H1 (cell line): Measurements from ENCODE around the gene RBM43. TPM values are rescaled to one million over a fixed set of nuclear protein-coding genes. Genes with fewer than 3 reads are reported as not detected.

Experiments
- CTCF ChIA-PET: fragments of 300-600 bp; sonication (Branson Sonifier 250); formaldehyde crosslinking; loops from one replicate; lab custom pipeline; 2021; ENCODE audit not compliant: partially characterized antibody; lab: Charles Lee
- POLR2A ChIA-PET: fragments of 300-600 bp; sonication (Branson Sonifier 250); formaldehyde crosslinking; loops from one replicate; lab custom pipeline; 2021; ENCODE audit warnings: inconsistent platforms; ENCODE audit not compliant: partially characterized antibody; lab: Charles Lee
- DNase-seq, 2 experiments: peaks; one replicate each; pipeline versions ENCODE4 v3.0.0 to v3.0.0-alpha.2; 2010 to 2022; ENCODE audit warnings: low spot score in 2 of 2, low read depth in 1 of 2, mixed read lengths in 1 of 2
- FAIRE-seq: peaks from 2 replicates; lab custom pipeline; 2011; peaks lifted over from hg19 to GRCh38; lab: Jason Lieb, UNC
- H2AFZ ChIP-seq: 2 replicates; pipeline ENCODE4 v1.8.1; 2012; ENCODE audit warnings: low read length, inconsistent platforms
- H2AK5ac ChIP-seq: 2 replicates; pipeline ENCODE4 v1.6.1; 2013; ENCODE audit warnings: low read depth, low read length
- H2BK120ac ChIP-seq: replicated peaks from 2 replicates; pipeline ENCODE3; 2013; ENCODE audit warnings: low read depth, low read length, inconsistent platforms
- H2BK12ac ChIP-seq: 2 replicates; pipeline ENCODE4 v1.6.1; 2013; ENCODE audit warnings: low read depth, low read length
- H2BK15ac ChIP-seq: 2 replicates; pipeline ENCODE4 v1.6.1; 2013; ENCODE audit warnings: low read length
- H2BK20ac ChIP-seq: 2 replicates; pipeline ENCODE4 v1.6.1; 2013; ENCODE audit warnings: low read length
- H2BK5ac ChIP-seq: 2 replicates; pipeline ENCODE4 v1.6.1; 2013; ENCODE audit warnings: low read depth, low read length
- H3K14ac ChIP-seq: 2 replicates; pipeline ENCODE4 v1.6.1; 2013; ENCODE audit warnings: inconsistent platforms; ENCODE audit not compliant: insufficient read length
- H3K18ac ChIP-seq: 2 replicates; pipeline ENCODE4 v1.6.1; 2013; ENCODE audit warnings: low read length; ENCODE audit errors: extremely low read depth
- H3K23ac ChIP-seq: 2 replicates; pipeline ENCODE4 v1.6.1; 2013; ENCODE audit warnings: inconsistent platforms; ENCODE audit not compliant: insufficient read length
- H3K23me2 ChIP-seq: 2 replicates; pipeline ENCODE4 v1.6.1; 2013; ENCODE audit warnings: low read depth, low read length
- H3K27ac ChIP-seq: 2 replicates; pipeline ENCODE4 v1.6.1; 2011; ENCODE audit warnings: low read depth, low read length, inconsistent platforms
- H3K27me3 ChIP-seq, 4 experiments: replicated peaks in 1 of 4; 1 replicate in 1 of 4; 2 replicates in 3 of 4; pipeline versions ENCODE4 v1.6.1 to v1.8.1; 2011 to 2013; ENCODE audit warnings: low read length in 3 of 4, mild to moderate bottlenecking in 3 of 4, inconsistent platforms in 2 of 4, mixed read lengths in 2 of 4, moderate library complexity in 1 of 4; ENCODE audit not compliant: control insufficient read depth in 3 of 4, insufficient read depth in 3 of 4; ENCODE audit errors: extremely low read depth in 1 of 4
- H3K36me3 ChIP-seq, 4 experiments: 2 replicates each; pipeline versions ENCODE4 v1.6.1 to v1.8.1; 2011 to 2013; ENCODE audit warnings: mild to moderate bottlenecking in 4 of 4, low read length in 3 of 4, moderate library complexity in 2 of 4, control low read depth in 1 of 4, inconsistent platforms in 1 of 4; ENCODE audit not compliant: insufficient read depth in 4 of 4, control insufficient read depth in 2 of 4
- H3K4ac ChIP-seq: replicated peaks from 2 replicates; pipeline ENCODE3; 2013; ENCODE audit warnings: low read length, low read depth, mixed read lengths, inconsistent platforms; ENCODE audit not compliant: insufficient read length
- H3K4me1 ChIP-seq, 4 experiments: replicated peaks in 1 of 4; 1 replicate in 1 of 4; 2 replicates in 3 of 4; pipeline versions ENCODE4 v1.6.1 to v1.8.1; 2011 to 2013; ENCODE audit warnings: low read length in 3 of 4, inconsistent platforms in 2 of 4, mixed read lengths in 1 of 4; ENCODE audit not compliant: insufficient read depth in 4 of 4, control insufficient read depth in 3 of 4
- H3K4me2 ChIP-seq, 2 experiments: 2 replicates each; pipeline versions ENCODE4 v1.6.1 to v1.8.1; 2011 to 2013; ENCODE audit warnings: low read depth in 2 of 2, low read length in 2 of 2, control low read depth in 1 of 2, inconsistent platforms in 1 of 2, mild to moderate bottlenecking in 1 of 2; ENCODE audit not compliant: insufficient read depth in 1 of 2
- H3K4me3 ChIP-seq, 4 experiments: fragments of 200-600, 300-600 bp in 1 of 4; sonication (generic), shearing (Covaris generic), sonication (Bioruptor Twin) in 1 of 4; 2 replicates each; pipeline versions ENCODE4 v1.5.1 to v1.8.1; 2011 to 2016; ENCODE audit warnings: low read length in 4 of 4, low read depth in 3 of 4, control low read depth in 2 of 4, inconsistent platforms in 2 of 4, mild to moderate bottlenecking in 2 of 4, mixed read lengths in 1 of 4, moderate library complexity in 1 of 4; ENCODE audit not compliant: insufficient read depth in 2 of 4; ENCODE audit errors: extremely low read depth in 1 of 4
- H3K56ac ChIP-seq: replicated peaks from 2 replicates; pipeline ENCODE3; 2013; ENCODE audit warnings: low read depth, mild to moderate bottlenecking, mixed read lengths, low read length, inconsistent platforms; ENCODE audit not compliant: insufficient read length
- H3K79me1 ChIP-seq: 2 replicates; pipeline ENCODE4 v1.6.1; 2013; ENCODE audit warnings: low read depth, low read length, control low read depth
- H3K79me2 ChIP-seq, 2 experiments: 2 replicates each; pipeline versions ENCODE4 v1.6.1 to v1.8.1; 2012 to 2013; ENCODE audit warnings: low read length in 2 of 2, mild to moderate bottlenecking in 2 of 2, inconsistent platforms in 1 of 2; ENCODE audit not compliant: insufficient read depth in 2 of 2, control insufficient read depth in 1 of 2
- H3K9ac ChIP-seq, 4 experiments: replicated peaks in 1 of 4; 1 replicate in 1 of 4; 2 replicates in 3 of 4; pipeline versions ENCODE4 v1.6.1 to v1.8.1; 2011 to 2013; ENCODE audit warnings: low read depth in 3 of 4, low read length in 3 of 4, control low read depth in 2 of 4, mild to moderate bottlenecking in 2 of 4, moderate library complexity in 2 of 4, inconsistent platforms in 1 of 4; ENCODE audit errors: extremely low read depth in 1 of 4
- H3K9me3 ChIP-seq, 2 experiments: 2 replicates each; pipeline versions ENCODE4 v1.6.1 to v1.8.1; 2012 to 2013; ENCODE audit warnings: mild to moderate bottlenecking in 2 of 2, moderate library complexity in 2 of 2, control low read depth in 1 of 2, inconsistent platforms in 1 of 2, low read depth in 1 of 2, low read length in 1 of 2, mixed read lengths in 1 of 2; ENCODE audit not compliant: insufficient read depth in 2 of 2
- H4K20me1 ChIP-seq, 2 experiments: replicated peaks in 1 of 2; 2 replicates each; pipeline versions ENCODE3 to v1.8.1; 2011 to 2013; ENCODE audit warnings: inconsistent platforms in 2 of 2, low read length in 2 of 2, mild to moderate bottlenecking in 1 of 2; ENCODE audit not compliant: insufficient read depth in 2 of 2, control insufficient read depth in 1 of 2
- H4K5ac ChIP-seq: 2 replicates; pipeline ENCODE4 v1.6.1; 2013; ENCODE audit warnings: low read length, low read depth, mixed read lengths, inconsistent platforms; ENCODE audit not compliant: insufficient read length
- H4K8ac ChIP-seq: 2 replicates; pipeline ENCODE4 v1.8.0; 2013; ENCODE audit warnings: mild to moderate bottlenecking, moderate library complexity, low read length, inconsistent platforms; ENCODE audit not compliant: insufficient read depth; ENCODE audit errors: extremely low read depth
- H4K91ac ChIP-seq: replicated peaks from 2 replicates; pipeline ENCODE3; 2013; ENCODE audit warnings: low read length, mixed read lengths, inconsistent platforms; ENCODE audit not compliant: insufficient read length
- GTF2F1 ChIP-seq: IDR thresholded peaks from 2 replicates; pipeline ENCODE4 v1.6.1; 2012; ENCODE audit warnings: low read depth, low read length, improper control_type of control experiment, borderline replicate concordance
- NRF1 ChIP-seq: IDR thresholded peaks from 2 replicates; pipeline ENCODE4 v1.6.1; 2011; ENCODE audit warnings: mild to moderate bottlenecking, low read depth, low read length, improper control_type of control experiment
- RFX5 ChIP-seq: IDR thresholded peaks from 2 replicates; pipeline ENCODE4 v1.6.1; 2011; ENCODE audit warnings: low read depth, low read length, improper control_type of control experiment, borderline replicate concordance
- SIX5 ChIP-seq: IDR thresholded peaks from 2 replicates; pipeline ENCODE4 v1.6.1; 2011; ENCODE audit warnings: mild to moderate bottlenecking, low read depth, low read length
- SP4 ChIP-seq: IDR thresholded peaks from 2 replicates; pipeline ENCODE4 v1.6.1; 2012; ENCODE audit warnings: low read length, inconsistent platforms
- WGBS, 2 experiments: shearing (Covaris generic) in 1 of 2; methylation state at CpG; one replicate each; pipeline versions ENCODE4 v1.1.6 to v1.1.7; 2013 to 2015; ENCODE audit warnings: low lambda C conversion rate in 2 of 2, mixed read lengths in 2 of 2, inconsistent platforms in 1 of 2, low coverage in 1 of 2, missing lambda C conversion rate in 1 of 2; ENCODE audit not compliant: insufficient replicate concordance in 2 of 2, insufficient coverage in 1 of 2, insufficient read length in 1 of 2; ENCODE audit errors: extremely low coverage in 1 of 2, missing lambda C conversion rate in 1 of 2; 5-methylcytosine and 5-hydroxymethylcytosine counted together
- polyA plus RNA-seq, 7 experiments: library from polyadenylated mRNA; depleted of rRNA in 3 of 7; stranded (reverse) in 5 of 7; unstranded in 2 of 7; fragments of >200 nt in 5 of 7; fragments of 200-250 nt in 2 of 7; gene quantifications; 1 replicate in 5 of 7; 2 replicates in 1 of 7; 4 replicates in 1 of 7; pipeline versions ENCODE4 v1.2.1 to v1.2.3, GENCODE V29; 2011 to 2013; ENCODE audit warnings: missing spikeins in 2 of 7, mixed read lengths in 2 of 7
- total RNA-seq: library from RNA; stranded (reverse); fragmentation: NEBNext Ultra II Directional; extraction: Animal tissue kit (Norgen Biotek cat#: 25700); gene quantifications from 2 replicates; pipeline ENCODE4 v1.2.1, GENCODE V29; 2021

Gene RBM43
- total and polyA plus RNA-seq, 2 of the 8 experiments (the other 6 are each of a cell fraction or from before 2014, with no cell fraction given), result 1.7 to 2.0 TPM

DNA sequence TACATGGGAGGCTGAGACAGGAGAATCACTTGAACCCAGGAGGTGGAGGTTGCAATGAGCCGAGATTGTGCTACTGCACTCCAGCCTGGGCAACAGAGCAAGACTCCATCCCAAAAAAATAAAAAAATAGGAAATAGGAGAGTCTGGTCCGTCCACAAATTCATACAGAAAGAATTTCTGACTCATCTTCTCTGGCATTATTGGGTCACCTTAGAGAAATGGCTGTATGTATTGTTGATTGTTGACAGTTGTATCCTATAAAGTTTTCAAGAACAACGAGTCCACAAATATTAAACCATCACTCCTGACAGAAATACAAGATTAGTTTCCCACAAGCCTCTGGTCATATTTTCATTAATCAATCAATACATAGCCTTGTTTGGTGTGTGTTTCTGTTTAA, 20.4 kb downstream of the RBM43 start:
- Histone ChIP-seq H3K9ac (no peak overlapping the region), H4K91ac (no peak overlapping the region), H3K27me3 (no peaks in the 10 kb centered on the region), H2BK12ac (no peak overlapping the region), H3K79me1 (no peaks in the 10 kb centered on the region), H3K9me3 (no peaks in the 10 kb centered on the region), H2AFZ (no peak overlapping the region), H3K23me2 (no peaks in the 10 kb centered on the region), H3K4me1 (no peaks in the 10 kb centered on the region; a peak in 1 of 7 replicates), H3K27ac (no peak overlapping the region), H2AK5ac (no peak overlapping the region), H2BK5ac (no peak overlapping the region), H3K18ac (no peak overlapping the region), H2BK15ac (no peak overlapping the region), H4K8ac (no peak overlapping the region), H3K36me3 (no peaks in the 10 kb centered on the region), H4K20me1 (no peaks in the 10 kb centered on the region), H2BK120ac (no peak overlapping the region), H4K5ac (no peak overlapping the region), H3K4ac (no peak overlapping the region), H3K14ac (no peak overlapping the region), H3K4me3 (no peak overlapping the region), H3K23ac (no peak overlapping the region), H3K56ac (no peak overlapping the region), H3K4me2 (no peak overlapping the region), H2BK20ac (no peak overlapping the region), H3K79me2 (no peaks in the 10 kb centered on the region)
- WGBS, 2 experiments, result 91% methylated on average over 3 of the region's 3 CpGs; no CpG with 5 or more reads in 1 of the 2 experiments
- DNase-seq (no peak), FAIRE-seq (no peak)
- CTCF ChIA-PET, result interaction anchor here (1.1 to 3.2 kb wide), 4 partner anchors 9 to 209 kb away, joined by 3 to 14 read pairs (median 3); no protein-coding TSS in a partner anchor
- POLR2A ChIA-PET, result no interaction called here
- TF ChIP-seq SP4, result no peak
- TF ChIP-seq RFX5, result no peak
- no peak for TF ChIP-seq GTF2F1
- TF ChIP-seq NRF1, result no peak
- no peak for TF ChIP-seq SIX5
